ENCODE measurements around the gene TDP2.
"Not testable (repeated sequence)": the region's sequence is repeated elsewhere in the genome, so short reads cannot be mapped to it uniquely, and the experiment has no call there.

TDP2 gene

DNA sequence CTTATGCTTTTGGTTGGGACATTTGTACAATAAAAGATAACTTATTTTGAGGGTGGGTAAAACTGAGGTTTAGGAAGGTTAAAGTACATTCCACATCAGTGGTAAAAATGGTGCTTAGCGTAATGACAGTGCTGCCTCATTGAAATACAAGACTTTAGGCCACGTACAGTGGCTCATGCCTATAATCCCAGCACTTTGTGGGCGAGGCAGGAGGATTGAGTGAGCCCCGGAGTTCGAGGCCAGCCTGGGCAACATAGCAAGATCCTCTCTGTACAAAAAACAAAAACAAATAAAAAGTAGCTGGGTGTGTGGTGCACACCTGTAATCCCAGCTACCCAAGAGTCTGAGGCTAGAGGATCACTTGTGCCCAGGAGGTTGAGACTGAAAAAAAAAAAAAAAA lies 18.4 kb downstream of the TDP2 start:
- Histone ChIP-seq H3K9ac (ENCODE audit: low read depth, low read length) (no peak overlapping the region), H3K36me3 (ENCODE audit: insufficient read depth, low read length) (peaks cover 13% of the 10 kb centered on the region), H3K9me3 (ENCODE audit: control insufficient read depth, insufficient read depth, low read length) (no peaks in the 10 kb centered on the region), H3K4me1 (ENCODE audit: insufficient read depth, low read length) (peaks cover 2% of the 10 kb centered on the region; the same call in 1 of the 2 replicates)

GRCh38 chr6:24646771-24647170 lies 19.9 kb downstream of the TDP2 start:
- Histone ChIP-seq H3K9ac (ENCODE audit: low read depth, low read length) (peak overlapping the region; percentile 56; the same call in 1 of the 2 replicates), H3K36me3 (ENCODE audit: insufficient read depth, low read length) (peaks cover 7% of the 10 kb centered on the region)

GRCh38 chr6:24644377-24644776 lies 22.3 kb downstream of the TDP2 start:
- H3K9ac ChIP-seq (ENCODE audit: low read depth, low read length), result no peak overlapping the region
- H3K9me3 ChIP-seq (ENCODE audit: control insufficient read depth, insufficient read depth, low read length), result no peaks in the 10 kb centered on the region
- peaks cover 2% of the 10 kb centered on the region; the same call in 1 of the 2 replicates for H3K4me1 ChIP-seq (ENCODE audit: insufficient read depth, low read length)
- H3K36me3 ChIP-seq (ENCODE audit: insufficient read depth, low read length), result no peaks in the 10 kb centered on the region

More at GRCh38 chr6:24646771-24647170, 19.9 kb downstream of the TDP2 start:
- H3K4me1 ChIP-seq (ENCODE audit: insufficient read depth, low read length), result peaks cover 2% of the 10 kb centered on the region; the same call in 1 of the 2 replicates
- H3K9me3 ChIP-seq (ENCODE audit: control insufficient read depth, insufficient read depth, low read length), result no peaks in the 10 kb centered on the region

- Histone ChIP-seq H3K9me3 (ENCODE audit: control insufficient read depth, insufficient read depth, low read length) (no peaks in the 10 kb centered on the region), H3K9ac (ENCODE audit: low read depth, low read length) (no peak overlapping the region), H3K36me3 (ENCODE audit: insufficient read depth, low read length) (no peaks in the 10 kb centered on the region), H3K4me1 (ENCODE audit: insufficient read depth, low read length) (peaks cover 2% of the 10 kb centered on the region; the same call in 1 of the 2 replicates)
Measured at GRCh38 chr6:24643920-24644319, 22.8 kb downstream of the TDP2 start.

GRCh38 chr6:24642061-24642460 lies 24.6 kb downstream of the TDP2 start:
- Histone ChIP-seq H3K4me1 (ENCODE audit: insufficient read depth, low read length) (peaks cover 2% of the 10 kb centered on the region; the same call in 1 of the 2 replicates), H3K36me3 (ENCODE audit: insufficient read depth, low read length) (no peaks in the 10 kb centered on the region), H3K9ac (ENCODE audit: low read depth, low read length) (no peak overlapping the region), H3K9me3 (ENCODE audit: control insufficient read depth, insufficient read depth, low read length) (no peaks in the 10 kb centered on the region)

DNA sequence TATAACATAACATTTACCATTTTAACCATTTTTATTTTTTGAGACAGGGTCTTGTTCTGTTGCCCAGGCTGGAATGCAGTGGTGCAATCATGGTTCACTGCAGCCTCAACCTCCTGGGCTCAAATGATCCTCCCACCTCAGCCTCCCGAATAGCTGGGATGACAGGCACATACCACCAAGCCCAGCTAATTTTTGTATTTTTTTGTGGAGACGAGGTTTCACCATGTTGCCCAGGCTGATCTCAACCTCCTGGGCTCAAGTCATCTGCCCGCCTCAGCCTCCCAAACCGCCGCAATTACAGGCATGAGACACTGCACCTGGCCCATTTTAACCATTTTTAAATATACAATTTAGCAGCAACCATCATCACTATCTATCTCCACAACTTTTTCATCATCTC lies 26.1 kb downstream of the TDP2 start:
- H3K9me3 ChIP-seq (ENCODE audit: control insufficient read depth, insufficient read depth, low read length); H3K36me3 ChIP-seq (ENCODE audit: insufficient read depth, low read length); H3K9ac ChIP-seq (ENCODE audit: low read depth, low read length); H3K4me1 ChIP-seq (ENCODE audit: insufficient read depth, low read length): not testable (repeated sequence)

DNA sequence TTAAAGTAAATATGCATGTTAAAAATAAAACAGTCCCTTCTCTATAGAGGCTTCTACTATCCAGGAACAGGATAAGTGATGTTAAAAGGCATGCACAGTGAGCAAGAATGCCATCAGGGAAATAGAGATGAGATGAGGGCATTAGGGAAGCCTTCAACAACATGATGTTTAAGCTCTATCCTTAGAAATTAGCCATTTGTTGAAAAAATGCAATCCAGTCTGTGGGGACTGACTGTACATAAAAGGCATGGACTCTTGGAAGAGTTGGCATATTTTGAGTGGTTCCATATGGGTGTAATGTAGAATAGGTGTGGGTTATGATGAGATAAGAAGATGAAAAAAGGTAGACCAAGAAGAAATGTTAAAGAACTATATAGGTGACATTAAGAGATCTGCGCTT lies 26.5 kb downstream of the TDP2 start:
- H3K36me3 ChIP-seq (ENCODE audit: insufficient read depth, low read length), result no peaks in the 10 kb centered on the region
- no peaks in the 10 kb centered on the region for H3K4me1 ChIP-seq (ENCODE audit: insufficient read depth, low read length)
- H3K9ac ChIP-seq (ENCODE audit: low read depth, low read length), result no peak overlapping the region
- no peaks in the 10 kb centered on the region for H3K9me3 ChIP-seq (ENCODE audit: control insufficient read depth, insufficient read depth, low read length)

DNA sequence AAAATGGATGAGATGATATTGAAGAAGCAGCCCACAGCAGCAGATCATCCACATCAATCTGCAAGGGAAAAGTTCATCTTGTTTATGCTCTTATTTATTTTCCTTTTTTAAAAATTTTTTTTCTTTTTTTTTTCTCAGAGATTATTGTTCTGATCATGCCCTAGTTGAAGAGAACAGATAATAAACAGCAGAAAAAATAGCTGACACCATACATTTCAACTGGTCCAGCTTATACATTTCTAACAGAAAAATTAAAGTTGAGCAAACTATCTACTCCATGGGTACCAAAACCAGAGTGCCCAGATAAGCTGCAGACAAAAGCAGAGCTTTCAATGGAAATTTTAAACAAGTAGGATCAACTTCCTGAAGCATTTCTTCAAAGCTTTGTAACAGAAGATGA lies 30.0 kb downstream of the TDP2 start:
- H3K9me3 ChIP-seq (ENCODE audit: control insufficient read depth, insufficient read depth, low read length), result no peaks in the 10 kb centered on the region
- H3K36me3 ChIP-seq (ENCODE audit: insufficient read depth, low read length), result no peaks in the 10 kb centered on the region
- no peak overlapping the region for H3K9ac ChIP-seq (ENCODE audit: low read depth, low read length)
- no peaks in the 10 kb centered on the region for H3K4me1 ChIP-seq (ENCODE audit: insufficient read depth, low read length)

DNA sequence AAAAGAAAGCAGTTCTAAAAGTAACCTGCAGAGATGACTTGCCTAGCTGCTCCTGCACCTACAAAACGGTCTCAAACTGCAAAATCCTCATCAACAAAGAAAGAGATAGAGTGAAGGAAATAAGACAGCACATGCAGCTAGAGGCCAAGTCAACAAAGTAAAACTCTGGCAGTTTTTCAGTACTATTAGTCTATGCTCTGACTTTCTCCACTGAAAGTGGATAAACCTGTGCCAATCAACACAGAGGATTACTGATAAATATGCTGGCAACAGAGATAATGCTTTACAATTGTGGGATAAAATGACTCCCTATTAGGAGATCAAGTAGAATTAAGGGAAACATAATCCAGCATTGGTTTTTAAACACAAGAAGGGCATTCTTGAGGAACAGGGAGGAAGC lies 34.1 kb downstream of the TDP2 start:
- Histone ChIP-seq H3K36me3 (ENCODE audit: insufficient read depth, low read length) (no peaks in the 10 kb centered on the region), H3K9ac (ENCODE audit: low read depth, low read length) (no peak overlapping the region), H3K9me3 (ENCODE audit: control insufficient read depth, insufficient read depth, low read length) (no peaks in the 10 kb centered on the region), H3K4me1 (ENCODE audit: insufficient read depth, low read length) (peaks cover 8% of the 10 kb centered on the region)

- H3K4me1 ChIP-seq (ENCODE audit: insufficient read depth, low read length), result peaks cover 8% of the 10 kb centered on the region
- H3K9ac ChIP-seq (ENCODE audit: low read depth, low read length), result no peak overlapping the region
- no peaks in the 10 kb centered on the region for H3K36me3 ChIP-seq (ENCODE audit: insufficient read depth, low read length)
- H3K9me3 ChIP-seq (ENCODE audit: control insufficient read depth, insufficient read depth, low read length), result no peaks in the 10 kb centered on the region
Measured at GRCh38 chr6:24631671-24632070, 35.0 kb downstream of the TDP2 start.

DNA sequence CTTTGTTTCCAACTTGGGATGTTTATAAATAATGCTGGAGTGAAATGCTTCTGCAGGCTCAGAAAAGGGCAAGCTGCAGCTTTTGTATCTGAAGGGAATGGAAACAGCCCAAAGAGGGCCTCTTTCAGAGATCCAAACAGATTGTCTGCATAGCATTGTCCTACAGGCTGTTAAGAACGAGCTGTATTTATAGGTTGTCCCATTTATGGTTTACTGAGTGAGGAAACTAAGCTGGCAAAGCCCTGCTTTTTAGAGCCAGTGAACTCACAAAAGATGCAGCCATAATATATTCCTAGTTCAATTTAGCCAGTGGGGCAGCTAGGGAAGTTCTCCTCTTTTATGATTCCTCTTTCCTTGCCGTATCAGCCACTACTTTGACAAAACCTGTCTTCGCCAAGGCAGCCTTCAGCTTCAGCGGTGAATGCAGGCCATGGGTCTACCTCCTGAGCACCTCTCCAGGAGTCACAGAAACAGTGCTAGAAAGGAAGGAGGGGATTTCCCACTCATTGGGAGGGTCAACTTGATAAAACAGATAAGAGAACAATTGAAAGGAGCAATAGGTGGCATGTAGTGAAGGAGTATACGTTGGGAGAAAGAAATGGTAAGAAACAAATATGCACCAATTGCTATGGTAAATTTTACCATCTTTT lies 35.7 kb downstream of the TDP2 start:
- H3K9me3 ChIP-seq (ENCODE audit: control insufficient read depth, insufficient read depth, low read length), result no peaks in the 10 kb centered on the region
- no peaks in the 10 kb centered on the region for H3K36me3 ChIP-seq (ENCODE audit: insufficient read depth, low read length)
- H3K9ac ChIP-seq (ENCODE audit: low read depth, low read length), result no peak overlapping the region
- peaks cover 8% of the 10 kb centered on the region for H3K4me1 ChIP-seq (ENCODE audit: insufficient read depth, low read length)

- no peaks in the 10 kb centered on the region for H3K36me3 ChIP-seq (ENCODE audit: insufficient read depth, low read length)
- no peaks in the 10 kb centered on the region for H3K4me1 ChIP-seq (ENCODE audit: insufficient read depth, low read length)
- no peaks in the 10 kb centered on the region for H3K9me3 ChIP-seq (ENCODE audit: control insufficient read depth, insufficient read depth, low read length)
- no peak overlapping the region for H3K9ac ChIP-seq (ENCODE audit: low read depth, low read length)
Measured at GRCh38 chr6:24621626-24622289, 44.9 kb downstream of the TDP2 start.

DNA sequence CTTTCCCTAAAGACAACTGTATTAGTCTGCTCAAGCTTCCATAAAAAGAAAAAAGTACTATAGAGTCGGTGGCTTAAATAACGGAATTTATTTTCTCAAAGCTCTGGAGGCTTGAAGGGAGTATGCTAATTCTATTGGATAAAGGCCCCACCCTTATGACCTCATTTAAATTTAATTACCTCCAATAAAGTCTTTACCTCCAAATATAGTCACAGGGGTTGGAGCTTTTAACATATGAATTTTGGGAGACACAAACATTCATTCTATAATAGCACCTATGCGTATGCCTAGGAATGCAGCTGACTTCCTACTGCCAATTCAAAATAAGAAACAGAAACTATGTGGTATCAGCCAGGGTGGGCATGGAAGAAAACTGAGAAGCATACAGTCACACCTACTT lies 46.1 kb downstream of the TDP2 start:
- Histone ChIP-seq H3K4me1 (ENCODE audit: insufficient read depth, low read length) (no peaks in the 10 kb centered on the region), H3K36me3 (ENCODE audit: insufficient read depth, low read length) (no peaks in the 10 kb centered on the region), H3K9me3 (ENCODE audit: control insufficient read depth, insufficient read depth, low read length) (no peaks in the 10 kb centered on the region), H3K9ac (ENCODE audit: low read depth, low read length) (no peak overlapping the region)

DNA sequence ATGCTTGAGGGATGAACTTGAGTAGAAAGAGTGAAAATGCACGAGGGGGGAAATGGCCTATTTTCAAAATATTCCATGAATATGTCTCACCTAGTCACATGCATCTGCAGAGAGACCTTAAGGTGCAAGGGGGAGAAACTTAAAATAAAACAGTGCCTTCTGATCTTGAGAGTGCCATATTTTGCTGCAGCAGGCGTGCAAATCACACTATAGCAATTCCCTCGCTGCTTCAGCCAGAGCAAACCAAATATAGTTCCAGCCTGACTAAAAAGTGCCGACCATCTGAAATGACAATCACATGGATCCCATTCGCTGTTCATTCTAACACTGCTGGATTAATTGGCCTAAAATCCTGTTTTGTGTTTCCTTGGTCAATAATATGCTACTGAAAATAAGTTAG lies 47.0 kb downstream of the TDP2 start:
- H3K4me1 ChIP-seq (ENCODE audit: insufficient read depth, low read length), result no peaks in the 10 kb centered on the region
- H3K9ac ChIP-seq (ENCODE audit: low read depth, low read length), result no peak overlapping the region
- H3K36me3 ChIP-seq (ENCODE audit: insufficient read depth, low read length), result no peaks in the 10 kb centered on the region
- no peaks in the 10 kb centered on the region for H3K9me3 ChIP-seq (ENCODE audit: control insufficient read depth, insufficient read depth, low read length)

DNA sequence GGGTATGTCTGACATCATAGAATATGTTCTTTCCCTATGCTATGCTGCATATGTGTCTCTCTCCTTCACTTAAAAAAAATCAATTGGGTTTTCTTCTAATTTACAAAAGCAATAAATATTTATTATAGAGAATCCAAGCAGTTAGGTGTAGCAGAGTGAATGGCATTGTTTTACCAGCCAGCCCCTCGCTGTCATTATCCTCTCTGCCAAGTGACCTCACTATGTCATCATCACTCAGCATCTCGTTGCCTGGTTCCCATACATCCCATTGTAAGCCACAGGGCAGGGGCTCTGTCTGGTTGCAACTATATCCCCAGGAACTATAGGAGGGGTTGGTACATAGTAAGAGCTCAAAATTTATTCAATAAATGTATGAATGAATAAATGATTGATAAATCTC lies 52.1 kb downstream of the TDP2 start:
- no peak overlapping the region for H3K9ac ChIP-seq (ENCODE audit: low read depth, low read length)
- H3K9me3 ChIP-seq (ENCODE audit: control insufficient read depth, insufficient read depth, low read length), result no peaks in the 10 kb centered on the region
- H3K36me3 ChIP-seq (ENCODE audit: insufficient read depth, low read length), result no peaks in the 10 kb centered on the region
- 0 out of 2 replicates have a peak, but pooled peaks cover 7% of the 10 kb centered on the region for H3K4me1 ChIP-seq (ENCODE audit: insufficient read depth, low read length)

All from ES-I3 (cell line).